NCI-H2196 (cell line): Measurements from ENCODE around the gene BLOC1S5.

ENCODE experiments used
- DNase-seq: peaks from one replicate; lab custom pipeline; 2025; ENCODE audit not compliant: unreplicated experiment; lab: John Stamatoyannopoulos, UW

The BLOC1S5 gene

DNA sequence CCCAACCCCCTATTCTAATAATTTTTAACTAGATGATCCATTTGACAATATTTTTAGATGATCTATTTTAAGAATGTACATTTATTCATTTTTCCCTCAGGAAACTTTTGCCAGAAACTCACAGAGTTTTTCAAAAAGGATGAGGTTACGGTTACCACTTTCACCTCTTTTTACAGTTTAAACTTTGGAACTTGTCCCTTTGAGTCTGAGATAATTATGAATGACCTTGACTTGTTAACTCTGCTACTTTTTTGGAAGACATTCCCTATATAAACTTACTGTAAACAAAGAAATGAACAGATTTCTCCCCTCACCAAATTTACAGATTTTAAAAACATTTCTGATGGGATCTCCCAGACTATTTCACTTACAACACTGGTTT lies 18.4 kb upstream of the BLOC1S5 start:
- no peak for DNase-seq

- no peak for DNase-seq
Measured at GRCh38 chr6:8080362-8081151, 16.4 kb upstream of the BLOC1S5 start.

- no peak for DNase-seq
Measured at GRCh38 chr6:8079126-8079525, 14.9 kb upstream of the BLOC1S5 start.

DNA sequence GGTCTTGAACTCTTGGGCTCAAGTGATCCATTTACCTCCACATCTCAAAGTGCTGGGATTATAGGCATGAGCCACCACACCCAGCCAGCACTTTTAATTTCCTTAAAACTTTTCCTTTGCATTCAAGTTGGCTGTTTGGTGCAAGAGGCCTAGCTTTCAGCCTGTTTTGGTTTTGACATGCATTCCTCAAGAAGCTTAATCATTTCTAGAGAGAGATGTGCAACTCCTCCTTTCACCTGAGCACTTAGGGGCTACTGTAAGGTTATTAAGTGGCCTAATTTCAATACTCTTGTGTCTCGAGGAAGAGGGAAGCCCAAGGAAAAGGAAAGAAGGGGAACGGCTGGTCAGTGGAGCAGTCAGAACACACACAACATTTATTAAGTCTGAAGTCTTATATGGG lies 13.8 kb upstream of the BLOC1S5 start:
- no peak for DNase-seq

- DNase-seq, result no peak
Measured at GRCh38 chr6:8075704-8076103, 11.5 kb upstream of the BLOC1S5 start.

DNA sequence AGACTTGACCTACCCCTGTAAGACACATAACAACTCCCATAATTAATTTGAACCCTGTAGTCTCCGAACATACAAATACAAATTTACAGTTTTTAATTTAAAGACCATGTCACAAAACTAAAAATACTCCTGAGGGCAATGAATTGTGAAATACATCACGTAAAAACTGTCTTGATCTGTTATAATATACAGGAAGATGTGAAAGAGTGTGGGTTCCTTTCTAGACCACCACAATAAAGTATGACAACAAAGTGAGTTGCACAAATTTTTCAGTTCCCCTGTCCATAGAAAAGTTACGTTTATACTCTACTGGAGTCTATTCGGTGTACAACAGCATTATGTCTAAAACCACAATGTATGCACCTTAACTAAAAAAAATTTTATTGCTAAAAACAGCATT lies 11.0 kb upstream of the BLOC1S5 start:
- no peak for DNase-seq

- no peak for DNase-seq
Measured at GRCh38 chr6:8074213-8074612, 10.0 kb upstream of the BLOC1S5 start.

DNA sequence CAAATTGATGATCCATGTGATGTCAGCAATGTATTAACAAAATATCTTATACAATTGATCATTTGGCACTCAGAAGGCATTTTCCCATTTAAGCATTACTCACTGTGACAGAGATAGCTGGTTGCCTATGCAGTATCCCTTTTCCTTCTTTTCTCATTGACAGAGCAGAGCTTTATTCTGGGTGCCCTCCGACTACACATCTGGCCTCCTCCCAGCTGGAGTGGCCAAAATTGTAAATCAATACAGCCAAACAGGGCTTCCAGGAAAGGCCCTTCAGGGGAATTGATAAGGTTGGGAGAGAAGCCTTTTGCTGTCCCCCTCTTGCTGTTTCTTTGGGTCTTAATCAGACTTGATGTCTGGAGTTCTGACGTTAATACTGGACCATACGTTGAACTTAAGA lies 9.6 kb upstream of the BLOC1S5 start:
- DNase-seq, result no peak

DNA sequence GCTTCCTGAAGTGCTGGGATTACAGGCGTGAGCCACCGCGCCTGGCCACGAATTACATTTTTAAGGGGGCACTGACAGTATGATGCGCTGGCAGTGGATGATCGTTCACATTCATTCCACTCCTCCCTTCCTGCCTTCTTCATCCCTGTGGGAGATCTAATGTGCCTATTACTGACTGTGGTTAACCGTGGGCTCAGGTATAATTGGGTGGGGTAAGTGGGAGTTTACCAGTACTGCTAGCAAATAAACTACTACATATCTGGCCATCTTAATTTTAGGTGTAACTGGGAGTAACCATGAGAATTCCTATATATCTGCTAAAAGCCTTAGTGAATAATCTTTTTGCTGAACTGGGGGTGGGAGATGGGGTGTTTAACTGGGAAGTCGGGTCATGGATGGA lies 6.5 kb upstream of the BLOC1S5 start:
- DNase-seq, result no peak

GRCh38 chr6:8069631-8070284 lies 5.6 kb upstream of the BLOC1S5 start:
- no peak for DNase-seq

- DNase-seq, result no peak
Measured at GRCh38 chr6:8069151-8069550, 5.0 kb upstream of the BLOC1S5 start.

DNA sequence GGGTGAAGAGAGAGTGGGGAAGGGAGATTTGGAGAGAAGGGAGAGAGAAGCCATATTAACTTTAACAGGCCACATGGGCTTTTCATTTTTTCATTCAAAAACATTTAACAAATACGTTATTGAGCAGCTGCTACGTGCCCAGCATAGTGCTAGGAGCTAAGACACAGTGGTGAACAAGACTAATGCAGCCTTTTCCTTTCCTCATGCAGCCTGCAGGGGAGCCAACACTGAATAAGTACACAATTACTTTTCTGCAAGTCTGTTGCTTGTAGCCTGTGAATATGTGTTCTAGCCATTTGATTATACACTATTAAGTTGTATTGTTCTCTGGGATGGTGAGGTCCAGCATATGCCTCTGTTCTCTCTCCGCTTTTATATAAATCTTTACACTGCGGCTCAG lies 1.9 kb upstream of the BLOC1S5 start:
- no peak for DNase-seq

DNA sequence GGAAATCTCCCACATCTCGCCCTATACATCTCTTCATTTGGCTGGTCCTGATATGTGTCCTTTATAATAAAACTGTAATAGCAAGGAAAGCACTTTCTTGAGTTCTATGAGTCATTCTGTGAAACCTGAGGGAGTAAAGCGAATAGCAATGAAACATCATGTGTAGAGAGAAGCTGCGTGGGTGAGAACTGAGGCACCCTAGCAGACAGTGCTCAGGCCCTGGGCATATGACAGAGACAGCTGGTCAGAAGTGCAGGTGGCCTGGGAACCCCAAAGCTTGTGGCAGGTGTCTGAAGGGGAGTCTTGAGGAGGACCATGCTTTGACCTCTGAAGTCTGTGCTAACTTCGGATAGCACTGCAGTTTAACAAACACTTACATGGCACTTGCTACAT lies 1.3 kb upstream of the BLOC1S5 start:
- DNase-seq, result no peak

DNA sequence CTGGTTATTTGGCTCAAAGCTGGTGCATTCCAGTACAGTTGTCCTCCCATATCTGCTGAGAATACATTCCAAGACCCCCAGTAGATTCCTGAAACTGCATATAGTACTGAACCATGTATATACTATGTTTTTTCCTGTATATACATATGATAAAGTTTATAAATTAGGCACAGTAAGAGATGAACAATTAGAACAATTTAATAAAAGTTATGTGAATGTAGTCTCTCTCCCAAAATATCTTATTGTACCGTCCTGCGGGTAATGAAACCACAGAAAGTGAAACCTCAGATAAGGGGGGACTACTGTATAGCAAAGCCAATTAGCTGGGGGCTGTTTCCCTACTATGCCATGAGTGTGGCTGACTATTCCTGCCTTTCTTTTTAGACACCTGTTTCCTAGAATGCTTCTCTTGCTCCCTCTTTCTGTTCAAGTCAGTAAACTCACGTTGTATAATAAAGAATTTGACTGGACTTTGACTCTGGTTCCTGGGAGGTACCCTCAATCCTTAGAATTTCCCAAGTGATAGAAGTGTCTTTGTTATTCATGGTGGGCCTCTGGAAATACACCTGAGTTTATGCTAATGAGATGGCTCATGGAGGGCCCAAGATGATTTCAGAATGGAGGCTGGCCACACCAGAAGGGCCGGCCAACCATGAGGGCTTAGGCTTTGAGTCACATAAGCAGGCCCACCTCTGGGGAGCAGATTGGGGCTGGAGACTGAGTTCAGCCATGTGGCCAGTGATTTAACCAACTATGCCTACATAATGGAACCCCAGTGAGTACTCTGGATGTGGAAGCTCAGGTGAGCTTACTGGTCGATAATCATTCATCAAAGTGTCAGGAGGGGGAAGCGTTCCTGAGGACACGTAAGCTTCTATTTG lies 689 bp upstream of the BLOC1S5 start:
- DNase-seq, result no peak

- no peak for DNase-seq
Measured at GRCh38 chr6:8061736-8062135, 2.5 kb downstream of the BLOC1S5 start.

DNA sequence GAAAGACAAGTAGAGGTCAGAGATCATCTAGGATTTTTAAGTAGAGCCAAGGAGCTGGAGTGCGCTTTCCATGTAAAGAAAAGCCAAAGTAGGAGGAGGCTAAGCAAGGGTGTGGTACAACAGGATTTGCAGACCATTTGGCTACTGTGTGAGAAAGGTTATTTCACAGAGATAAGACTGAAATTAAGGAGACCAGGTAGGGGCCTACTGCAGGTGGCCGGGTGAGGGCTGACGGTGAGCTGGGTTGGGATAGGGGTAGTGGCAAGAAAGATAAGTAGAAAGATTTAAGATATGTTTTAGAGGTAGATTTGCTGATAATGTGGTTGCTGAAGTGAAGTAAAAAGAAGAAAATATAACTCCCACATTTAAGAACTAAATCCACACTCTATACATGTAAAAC lies 3.8 kb downstream of the BLOC1S5 start:
- no peak for DNase-seq

DNA sequence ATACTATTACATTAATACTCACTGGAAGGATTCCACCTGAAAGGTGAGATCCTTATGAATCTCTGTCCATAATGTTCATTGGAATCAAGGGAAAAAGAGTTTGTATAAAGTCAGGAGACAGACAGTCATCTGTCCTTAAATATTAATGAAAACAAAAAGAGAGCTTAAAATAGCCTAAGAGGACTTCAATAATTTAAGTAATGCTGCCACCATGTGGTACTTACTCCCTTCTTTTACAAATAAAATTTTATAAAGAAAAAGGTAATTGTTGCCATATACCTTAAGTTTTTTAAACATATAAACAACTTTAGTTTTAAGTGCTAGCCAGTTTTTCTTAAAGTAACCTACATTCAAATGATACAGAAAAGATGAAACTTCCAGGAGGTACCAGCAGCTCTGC lies 5.1 kb downstream of the BLOC1S5 start:
- DNase-seq, result no peak

DNA sequence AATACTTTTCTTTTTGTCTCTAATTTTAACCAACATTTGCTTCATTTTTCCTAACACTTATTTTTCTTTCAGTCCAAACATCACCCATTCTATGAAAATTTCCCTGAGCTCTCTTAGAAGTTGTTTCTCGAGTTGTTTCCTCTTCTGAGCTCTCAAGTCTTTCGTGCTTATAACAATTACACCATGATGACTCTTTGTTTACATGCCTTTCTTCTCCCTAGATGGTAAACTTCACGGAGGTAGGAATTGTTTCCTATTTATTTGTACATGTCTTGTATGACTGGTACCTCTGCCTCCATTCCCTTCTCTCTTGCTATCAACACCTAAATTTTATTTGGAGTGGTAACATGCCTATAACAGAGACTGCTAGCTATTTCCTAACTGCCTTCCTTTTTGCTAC lies 6.4 kb downstream of the BLOC1S5 start:
- DNase-seq, result no peak

DNA sequence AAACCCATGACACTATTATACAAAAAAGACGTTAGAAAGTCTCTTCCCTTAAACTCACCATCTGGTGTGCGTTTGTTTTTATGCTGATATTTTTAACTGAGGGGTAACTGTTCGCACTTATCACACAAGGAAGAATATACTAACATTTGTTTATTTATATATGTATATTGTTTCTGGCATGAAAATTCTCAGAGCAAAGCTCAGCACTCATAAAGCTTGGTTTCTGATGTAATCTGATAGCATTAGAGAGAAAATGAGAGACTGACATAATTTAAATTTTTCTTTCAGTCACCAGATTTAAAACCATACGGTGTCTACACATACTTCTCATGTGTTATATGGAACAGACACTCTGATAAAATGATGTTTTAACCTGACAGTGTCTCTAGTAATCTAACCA lies 6.9 kb downstream of the BLOC1S5 start:
- DNase-seq, result no peak

DNA sequence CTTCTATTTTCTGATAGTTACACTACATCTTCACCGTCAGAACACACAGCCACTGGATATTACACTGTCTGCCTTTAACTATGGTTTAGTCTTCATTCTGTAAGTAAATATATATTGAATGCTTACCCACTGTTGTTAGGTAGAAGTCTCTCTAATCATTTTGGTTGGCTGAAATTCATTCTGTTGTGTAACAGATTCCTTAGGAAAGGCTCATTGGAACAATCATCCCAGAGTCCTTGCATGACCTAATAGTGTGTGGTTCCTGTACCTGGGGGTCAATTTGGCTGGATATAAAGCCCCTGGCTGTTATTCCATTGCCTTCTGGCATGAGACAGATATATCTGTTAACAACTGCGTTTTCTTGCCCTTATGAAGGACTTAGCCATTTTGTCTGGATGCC lies 9.9 kb downstream of the BLOC1S5 start:
- no peak for DNase-seq

DNA sequence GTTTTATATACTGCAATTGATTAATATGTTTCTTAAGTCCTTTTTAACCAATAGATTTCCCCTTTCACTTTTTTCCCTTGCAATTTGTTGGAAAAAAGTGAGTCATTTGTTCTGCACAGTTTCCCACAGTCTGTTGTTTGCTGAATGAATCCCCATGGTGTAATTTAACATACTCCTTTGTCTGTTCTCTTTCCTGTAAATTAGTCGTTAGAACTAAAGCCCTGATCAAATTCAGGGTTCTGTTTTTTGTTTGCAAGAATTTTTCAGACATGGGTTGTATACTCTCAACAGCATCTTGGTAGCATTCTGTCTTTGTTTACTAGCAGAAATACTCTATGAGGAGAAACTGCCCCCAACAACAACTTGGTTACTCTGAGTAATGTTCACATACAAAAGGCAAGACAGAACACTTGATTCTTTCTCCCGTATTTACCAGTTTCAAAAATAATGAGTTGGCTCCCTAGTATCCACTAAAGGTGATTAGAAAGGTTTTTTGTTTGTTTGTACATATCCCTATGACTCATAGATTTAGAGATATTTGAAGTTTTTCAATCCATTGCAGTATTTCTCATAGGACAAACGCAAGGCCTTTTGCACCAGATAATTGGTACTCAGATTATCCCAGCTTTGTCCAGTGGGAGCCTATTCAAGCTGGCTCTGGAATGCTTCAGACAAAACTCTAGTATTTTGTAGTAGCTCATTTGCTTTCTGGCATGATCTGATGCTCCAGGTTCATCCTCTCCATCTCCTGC lies 16.5 kb downstream of the BLOC1S5 start:
- no peak for DNase-seq
